HG03175 (cell line): ENCODE data around the gene NT5C3B.
"Not testable (repeated sequence)": the region's sequence is repeated elsewhere in the genome, so short reads cannot be mapped to it uniquely, and the experiment has no call there.

Source experiments
- ATAC-seq: cut with Tn5 transposase; IDR thresholded peaks from one replicate; pipeline ENCODE4 v1.9.1; 2021; ENCODE audit warnings: mild to moderate bottlenecking, moderate library complexity; ENCODE audit not compliant: unreplicated experiment

NT5C3B gene

DNA sequence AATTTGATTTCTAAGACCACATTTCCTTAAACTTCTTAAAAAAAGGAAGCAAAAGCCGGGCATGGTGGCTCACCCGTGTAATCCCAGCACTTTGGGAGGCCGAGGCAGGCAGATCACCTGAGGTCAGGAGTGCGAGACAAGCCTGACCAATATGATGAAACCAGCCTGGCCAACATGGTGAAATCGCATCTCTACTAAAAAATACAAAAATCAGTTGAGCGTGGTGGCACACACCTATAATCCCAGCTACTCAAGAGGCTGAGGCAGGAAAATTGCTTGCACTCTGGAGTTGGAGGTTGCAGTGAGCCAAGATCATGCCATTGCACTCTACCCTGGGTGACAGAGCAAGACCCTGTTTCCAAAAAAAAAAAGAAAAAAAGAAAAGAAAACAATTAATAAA is 4.7 kb upstream of the NT5C3B start:
- not testable (repeated sequence) for ATAC-seq

DNA sequence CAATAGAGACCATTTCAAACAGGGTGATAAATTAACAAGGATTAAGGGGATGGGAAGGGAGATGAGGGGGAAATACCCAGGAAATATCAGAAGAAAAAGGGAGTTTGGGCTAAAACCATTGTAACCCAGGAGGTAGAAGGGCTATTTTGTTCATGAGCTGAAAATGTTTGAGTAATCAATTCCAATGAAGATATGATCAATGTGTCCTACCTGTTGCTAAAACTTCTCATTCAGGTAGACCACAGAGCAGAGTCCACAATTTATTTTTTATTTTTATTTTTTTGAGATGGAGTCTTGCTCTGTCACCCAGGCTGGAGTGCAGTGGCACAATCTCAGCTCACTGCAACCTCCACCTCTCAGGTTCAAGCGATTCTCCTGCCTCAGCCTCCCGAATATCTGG is 3.4 kb upstream of the NT5C3B start:
- not testable (repeated sequence) for ATAC-seq

DNA sequence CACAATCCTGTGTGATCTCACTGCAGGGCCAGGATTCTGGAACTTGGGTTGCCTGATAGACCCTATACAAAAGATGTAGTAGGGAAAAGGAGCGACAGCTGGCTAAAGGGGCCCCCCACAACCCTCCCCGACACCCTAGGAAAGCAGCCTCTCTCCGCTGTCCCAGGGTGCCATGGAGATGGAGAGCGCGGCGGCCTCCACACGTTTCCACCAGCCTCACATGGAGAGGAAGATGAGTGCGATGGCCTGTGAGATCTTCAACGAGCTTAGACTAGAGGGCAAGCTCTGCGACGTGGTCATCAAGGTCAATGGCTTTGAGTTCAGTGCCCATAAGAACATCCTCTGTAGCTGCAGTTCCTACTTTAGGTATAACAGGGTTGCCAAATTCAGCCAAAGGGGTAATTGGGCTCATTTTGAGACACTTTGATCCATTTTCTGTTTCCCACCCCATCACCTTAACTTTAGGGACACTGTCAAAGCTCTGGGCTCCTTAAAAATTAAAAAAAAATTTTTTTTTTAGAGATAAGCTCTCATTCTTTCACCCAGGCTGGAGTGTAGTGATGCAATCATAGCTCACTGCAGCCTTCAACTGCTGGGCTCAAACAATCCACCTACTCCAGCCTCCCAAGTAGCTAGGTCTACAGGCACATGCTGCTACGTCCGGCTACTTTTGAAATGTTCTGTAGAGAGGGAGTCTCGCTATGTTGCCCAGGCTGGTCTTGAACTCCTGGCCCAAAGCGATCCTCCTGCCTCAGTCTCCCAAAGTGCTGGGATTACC is 1.9 kb upstream of the NT5C3B start, which contains the start of gene KLHL10:
KLHL10 (plus strand) TSS at position 65 of the 778 bp plus-strand sequence; CDS start at position 173, 108 bp downstream.
- ATAC-seq = no peak

DNA sequence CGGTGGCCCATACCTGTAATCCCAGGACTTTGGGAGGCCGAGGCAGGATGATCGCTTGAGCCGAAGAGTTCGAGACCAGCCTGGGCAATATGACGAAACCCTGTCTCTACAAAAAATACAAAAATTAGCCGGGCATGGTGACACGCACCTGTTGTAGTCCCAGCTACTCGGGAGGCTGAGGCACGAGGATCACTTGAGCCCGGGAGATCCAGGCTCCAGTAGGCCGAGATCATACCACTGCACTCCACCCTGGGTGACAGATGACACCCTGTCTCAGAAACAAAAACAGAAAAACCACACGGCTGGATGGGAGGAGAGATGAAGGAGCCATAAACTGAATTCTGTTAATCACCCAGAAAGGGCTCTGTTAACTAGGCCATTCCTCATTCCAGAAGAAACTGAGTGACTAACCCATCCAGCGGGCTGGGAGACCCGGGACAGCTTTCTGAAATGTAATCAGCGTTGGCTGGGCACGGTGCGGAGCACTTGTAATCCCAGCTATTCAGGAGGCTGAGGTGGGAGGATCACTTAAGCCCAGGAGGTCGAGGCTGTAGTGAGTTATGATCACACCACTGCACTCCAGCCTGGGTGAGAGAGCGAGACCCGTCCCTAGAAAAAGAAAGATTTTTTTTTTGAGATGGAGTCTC is 641 bp upstream of the NT5C3B start:
- no peak for ATAC-seq

DNA sequence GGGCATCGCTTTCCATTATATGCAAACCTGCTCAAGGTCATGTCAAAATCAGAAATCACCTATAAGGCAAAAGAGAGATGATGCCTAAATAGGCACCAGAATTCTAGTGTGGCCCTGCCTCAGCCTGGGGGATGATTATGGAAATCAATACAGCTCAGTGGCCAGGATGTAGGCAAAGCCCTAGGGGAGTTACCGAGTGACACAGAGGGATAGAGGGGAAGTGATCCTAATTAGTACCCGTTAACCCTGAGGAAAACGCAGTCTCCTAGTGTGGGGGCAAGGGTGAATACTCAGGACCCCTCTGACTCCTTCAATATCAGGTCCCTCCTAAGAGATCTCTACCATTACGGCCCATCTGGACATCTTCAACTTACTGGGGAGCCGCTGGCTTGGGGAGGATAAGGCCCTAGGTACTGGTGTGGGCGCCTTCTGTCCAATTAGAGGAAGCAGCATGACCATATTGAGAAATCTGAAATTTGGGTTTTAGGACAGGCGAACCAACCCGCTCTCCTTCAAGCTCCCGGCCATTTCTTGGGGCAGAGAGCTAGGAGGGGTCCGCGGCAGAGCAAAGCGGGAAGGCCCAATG is 725 bp downstream of the NT5C3B start:
- peak; percentile 38 for ATAC-seq

DNA sequence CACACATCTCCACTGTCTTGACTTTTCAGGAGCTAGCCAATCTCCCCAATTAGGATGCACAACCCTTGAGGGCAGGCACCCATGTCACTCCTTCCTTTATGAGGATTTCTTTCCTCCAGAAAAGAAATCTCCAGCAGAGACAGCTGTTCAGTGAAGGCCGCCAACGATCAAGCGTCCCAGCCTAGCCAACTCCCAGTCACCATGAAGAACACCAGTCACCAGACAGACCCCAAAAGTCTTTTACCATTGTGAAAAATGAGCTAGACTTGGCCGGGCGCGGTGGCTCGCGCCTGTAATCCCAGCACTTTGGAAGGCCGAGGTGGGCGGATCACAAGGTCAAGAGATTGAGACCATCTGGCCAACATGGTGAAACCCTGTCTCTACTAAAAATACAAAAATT is 6.1 kb downstream of the NT5C3B start:
- not testable (repeated sequence) for ATAC-seq

DNA sequence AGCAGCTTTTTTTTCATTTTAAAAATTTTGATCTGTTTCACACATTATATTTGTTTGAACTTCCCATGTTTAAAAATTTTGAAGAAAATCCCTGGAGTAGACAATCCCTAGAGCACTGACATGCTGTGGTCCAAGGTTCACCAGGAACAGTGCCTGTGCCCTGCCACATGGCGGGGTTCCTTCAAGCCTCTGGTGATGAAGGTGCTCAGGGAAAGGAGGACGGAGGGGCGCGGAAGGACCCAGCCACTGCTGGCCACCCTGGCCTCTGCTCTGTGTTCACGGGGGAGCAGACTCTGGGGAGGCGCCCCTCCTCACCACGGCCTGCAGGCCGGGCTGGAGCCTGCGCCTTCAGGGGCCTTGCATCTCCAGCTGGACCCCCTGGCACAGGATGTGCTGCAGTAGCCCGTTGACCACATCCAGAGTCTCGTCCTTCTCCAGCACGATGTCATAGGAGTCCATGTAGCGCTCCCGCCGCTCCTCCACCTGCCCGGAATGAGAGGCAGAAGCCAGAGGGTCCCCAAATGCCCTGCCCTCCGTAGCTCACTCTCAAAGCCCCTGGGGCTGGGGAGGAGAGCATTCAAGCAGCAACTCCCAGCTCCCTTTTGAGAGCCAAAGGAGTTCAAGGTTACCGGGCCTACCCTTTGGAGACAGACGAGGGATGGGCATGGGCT is 10.7 kb downstream of the NT5C3B start:
- ATAC-seq = no peak

DNA sequence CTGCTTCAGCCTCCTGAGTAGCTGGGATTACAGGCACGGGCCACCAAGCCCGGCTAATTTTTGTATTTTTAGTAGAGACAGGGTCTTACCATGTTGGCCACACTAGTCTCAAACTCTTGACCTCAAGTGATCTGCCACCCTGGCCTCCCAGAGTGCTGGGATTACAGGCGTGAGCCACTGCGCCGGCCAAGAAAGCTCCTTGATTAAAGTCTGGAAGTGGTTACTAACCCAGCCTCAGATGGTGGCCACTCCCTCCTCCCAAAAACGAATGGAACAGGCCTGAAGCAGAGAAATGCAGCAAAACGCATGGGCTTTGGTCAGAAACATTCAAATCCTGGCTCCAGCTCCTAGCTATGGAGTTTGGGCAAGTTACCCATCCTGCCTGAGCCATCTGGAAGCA is 11.9 kb downstream of the NT5C3B start:
- no peak for ATAC-seq

DNA sequence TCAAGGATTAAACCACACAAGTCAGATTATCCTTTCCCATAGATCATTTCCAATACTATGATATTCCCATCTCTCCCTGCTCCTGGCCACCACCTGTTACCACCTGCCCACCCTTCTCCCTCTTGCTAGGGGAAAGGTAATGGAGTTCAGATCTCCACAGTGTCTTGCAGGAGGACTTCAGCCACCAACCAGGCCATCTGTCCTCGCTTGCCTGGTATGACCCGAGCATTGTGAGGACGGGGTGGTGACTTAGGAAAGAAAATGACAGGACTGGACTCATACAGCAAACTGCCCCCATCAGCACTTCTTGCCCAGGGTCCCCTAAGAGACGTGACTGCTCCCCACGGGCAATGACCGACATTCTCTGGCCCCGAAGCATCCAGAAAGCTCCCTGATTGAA is 12.5 kb downstream of the NT5C3B start:
- ATAC-seq = no peak

DNA sequence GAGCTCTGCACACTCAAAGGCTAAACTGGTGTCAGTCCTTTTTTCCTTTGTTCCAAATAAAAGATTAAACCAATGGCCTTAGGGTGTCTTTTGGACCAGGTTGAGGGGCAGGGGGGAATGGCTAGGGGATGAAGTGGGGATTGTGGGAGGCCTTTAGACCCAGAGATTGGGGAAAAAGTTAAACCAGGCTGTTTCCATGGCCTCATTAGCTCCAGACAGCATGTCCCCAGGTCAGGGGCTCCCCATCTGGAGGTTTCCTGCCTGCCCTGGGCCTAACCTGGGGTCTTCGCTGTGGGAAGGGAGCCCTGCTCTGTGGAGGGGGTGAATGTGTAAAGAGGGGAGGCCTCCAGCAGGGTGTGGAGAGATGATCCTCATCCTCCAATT is 12.9 kb downstream of the NT5C3B start:
- ATAC-seq = no peak

DNA sequence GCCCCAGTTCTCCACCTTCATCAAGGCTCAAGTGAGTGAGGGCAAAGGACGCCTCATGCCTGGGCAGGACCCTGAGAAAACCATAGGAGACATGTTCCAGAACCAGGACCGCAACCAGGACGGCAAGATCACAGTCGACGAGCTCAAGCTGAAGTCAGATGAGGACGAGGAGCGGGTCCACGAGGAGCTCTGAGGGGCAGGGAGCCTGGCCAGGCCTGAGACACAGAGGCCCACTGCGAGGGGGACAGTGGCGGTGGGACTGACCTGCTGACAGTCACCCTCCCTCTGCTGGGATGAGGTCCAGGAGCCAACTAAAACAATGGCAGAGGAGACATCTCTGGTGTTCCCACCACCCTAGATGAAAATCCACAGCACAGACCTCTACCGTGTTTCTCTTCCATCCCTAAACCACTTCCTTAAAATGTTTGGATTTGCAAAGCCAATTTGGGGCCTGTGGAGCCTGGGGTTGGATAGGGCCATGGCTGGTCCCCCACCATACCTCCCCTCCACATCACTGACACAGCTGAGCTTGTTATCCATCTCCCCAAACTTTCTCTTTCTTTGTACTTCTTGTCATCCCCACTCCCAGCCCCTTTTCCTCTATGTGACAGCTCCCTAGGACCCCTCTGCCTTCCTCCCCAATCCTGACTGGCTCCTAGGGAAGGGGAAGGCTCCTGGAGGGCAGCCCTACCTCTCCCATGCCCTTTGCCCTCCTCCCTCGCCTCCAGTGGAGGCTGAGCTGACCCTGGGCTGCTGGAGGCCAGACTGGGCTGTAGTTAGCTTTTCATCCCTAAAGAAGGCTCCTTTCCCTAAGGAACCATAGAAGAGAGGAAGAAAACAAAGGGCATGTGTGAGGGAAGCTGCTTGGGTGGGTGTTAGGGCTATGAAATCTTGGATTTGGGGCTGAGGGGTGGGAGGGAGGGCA is 13.6 kb downstream of the NT5C3B start:
- ATAC-seq = no peak

DNA sequence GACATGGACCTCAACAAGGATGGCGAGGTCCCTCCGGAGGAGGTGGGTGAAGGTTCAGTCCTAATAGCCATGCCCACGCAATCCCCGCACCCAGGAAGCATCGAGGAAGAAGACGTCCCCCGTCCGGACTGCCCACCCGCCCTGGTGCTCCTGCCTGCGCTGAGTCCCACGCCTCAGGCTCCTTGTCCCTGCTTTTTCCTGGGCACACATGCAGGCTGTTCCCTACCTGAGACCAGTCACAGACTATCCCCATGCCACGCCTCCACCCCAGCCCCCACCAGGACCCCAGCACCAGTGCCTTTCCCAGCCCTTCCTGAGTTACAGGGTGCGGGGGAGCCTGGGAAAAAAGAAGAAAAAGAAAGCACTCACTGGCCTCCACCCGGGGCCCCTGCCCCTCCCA is 14.3 kb downstream of the NT5C3B start:
- ATAC-seq = no peak

DNA sequence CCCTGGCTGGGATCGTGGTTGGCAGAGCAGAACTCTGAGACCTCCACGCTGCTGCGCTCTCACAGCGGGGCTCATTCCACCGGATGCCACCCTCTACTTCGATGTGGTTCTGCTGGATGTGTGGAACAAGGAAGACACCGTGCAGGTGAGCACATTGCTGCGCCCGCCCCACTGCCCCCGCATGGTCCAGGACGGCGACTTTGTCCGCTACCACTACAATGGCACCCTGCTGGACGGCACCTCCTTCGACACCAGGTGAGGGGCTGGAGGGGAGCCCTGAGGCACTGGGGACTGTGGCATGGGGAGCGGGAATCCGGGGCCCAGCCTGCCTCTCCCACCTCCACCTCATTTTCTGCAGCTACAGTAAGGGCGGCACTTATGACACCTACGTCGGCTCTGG is 18.0 kb downstream of the NT5C3B start:
- no peak for ATAC-seq

DNA sequence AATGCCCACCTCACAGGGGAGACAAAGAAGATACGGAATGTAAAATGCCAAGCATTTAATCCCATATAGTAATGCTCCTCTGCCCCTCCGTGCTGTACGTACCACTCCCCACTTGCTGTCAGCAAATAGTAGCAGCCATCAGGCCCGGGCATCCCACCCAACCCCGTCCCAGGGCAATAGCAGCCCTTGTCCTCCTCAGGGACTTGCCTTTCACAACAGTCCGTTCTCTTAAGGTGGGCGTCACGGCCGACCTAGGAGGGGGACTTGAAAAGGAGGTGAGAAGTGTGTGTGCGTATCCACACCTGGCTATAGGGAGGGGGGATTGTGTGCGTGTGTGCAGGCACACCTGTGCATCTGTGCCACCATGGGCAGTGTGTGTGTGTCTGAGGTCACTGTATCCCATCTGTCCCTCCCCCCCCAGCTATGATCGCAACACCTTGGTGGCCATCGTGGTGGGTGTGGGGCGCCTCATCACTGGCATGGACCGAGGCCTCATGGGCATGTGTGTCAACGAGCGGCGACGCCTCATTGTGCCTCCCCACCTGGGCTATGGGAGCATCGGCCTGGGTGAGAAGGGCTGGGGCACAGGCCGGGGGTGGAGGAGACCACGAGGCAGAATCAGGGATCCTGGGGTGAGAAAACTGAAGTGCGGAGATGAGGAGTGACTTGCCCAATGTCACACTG is 19.3 kb downstream of the NT5C3B start:
- no peak for ATAC-seq

DNA sequence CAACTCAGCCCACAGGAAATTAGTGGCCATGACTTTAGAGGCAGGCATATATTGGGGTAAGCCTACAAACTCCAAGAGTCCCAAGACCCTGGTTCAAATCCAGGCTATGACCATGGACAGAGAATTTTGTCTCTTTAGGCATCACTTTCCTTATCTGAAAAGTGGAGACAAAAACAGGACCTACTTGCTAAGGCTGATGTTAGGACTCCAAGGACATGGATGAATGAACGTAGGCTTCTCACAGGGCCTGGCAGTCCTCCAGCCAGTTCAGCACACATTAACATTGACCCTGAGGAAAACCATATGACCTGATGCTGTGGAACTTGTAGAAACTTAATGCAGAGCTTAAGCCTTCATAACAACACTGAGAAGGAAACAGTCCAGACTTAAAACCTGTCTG is 21.8 kb downstream of the NT5C3B start:
- no peak for ATAC-seq

DNA sequence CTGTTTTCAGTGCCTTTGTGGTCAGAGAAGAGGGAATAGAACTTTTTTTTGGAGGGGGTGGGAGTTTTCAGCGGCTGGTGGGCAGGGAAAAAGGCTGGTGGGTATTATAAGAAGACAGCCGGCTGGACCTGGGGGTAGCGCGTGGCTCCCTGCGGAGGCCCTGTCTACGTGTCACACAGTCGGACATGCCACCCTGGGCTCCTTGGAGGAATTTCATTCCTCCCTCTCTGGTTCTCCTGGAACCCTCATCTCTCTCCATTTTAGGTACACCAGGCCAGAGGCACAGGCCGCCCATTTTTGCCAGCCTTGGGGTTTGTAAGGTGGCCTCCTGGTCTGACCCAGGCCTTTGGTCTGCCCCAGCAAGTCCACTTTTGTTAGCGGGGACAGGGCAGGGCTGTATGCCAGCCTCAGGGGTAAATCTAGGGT is 22.3 kb downstream of the NT5C3B start:
- no peak for ATAC-seq

DNA sequence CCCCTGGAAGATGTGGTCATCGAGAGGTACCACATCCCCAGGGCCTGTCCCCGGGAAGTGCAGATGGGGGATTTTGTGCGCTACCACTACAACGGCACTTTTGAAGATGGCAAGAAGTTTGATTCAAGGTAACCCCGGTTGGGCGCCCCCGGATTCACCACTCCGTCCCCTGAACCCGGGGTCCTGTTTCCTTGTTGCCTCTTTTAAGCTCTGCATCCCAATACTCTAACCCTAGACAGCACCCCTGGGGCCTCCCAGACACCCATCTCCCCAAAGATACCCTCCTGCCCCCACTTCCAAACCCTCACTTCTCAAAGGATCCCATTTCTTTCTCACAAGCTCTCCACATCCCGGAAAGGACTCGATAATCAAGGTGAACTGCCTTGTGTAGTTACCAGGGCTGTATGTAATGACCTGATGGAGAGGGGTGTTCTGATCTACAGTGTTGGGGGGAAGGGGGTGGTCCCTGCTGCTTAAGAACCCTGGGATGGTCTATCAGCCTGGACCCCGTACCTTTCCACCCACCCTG is 22.8 kb downstream of the NT5C3B start:
- ATAC-seq = no peak

DNA sequence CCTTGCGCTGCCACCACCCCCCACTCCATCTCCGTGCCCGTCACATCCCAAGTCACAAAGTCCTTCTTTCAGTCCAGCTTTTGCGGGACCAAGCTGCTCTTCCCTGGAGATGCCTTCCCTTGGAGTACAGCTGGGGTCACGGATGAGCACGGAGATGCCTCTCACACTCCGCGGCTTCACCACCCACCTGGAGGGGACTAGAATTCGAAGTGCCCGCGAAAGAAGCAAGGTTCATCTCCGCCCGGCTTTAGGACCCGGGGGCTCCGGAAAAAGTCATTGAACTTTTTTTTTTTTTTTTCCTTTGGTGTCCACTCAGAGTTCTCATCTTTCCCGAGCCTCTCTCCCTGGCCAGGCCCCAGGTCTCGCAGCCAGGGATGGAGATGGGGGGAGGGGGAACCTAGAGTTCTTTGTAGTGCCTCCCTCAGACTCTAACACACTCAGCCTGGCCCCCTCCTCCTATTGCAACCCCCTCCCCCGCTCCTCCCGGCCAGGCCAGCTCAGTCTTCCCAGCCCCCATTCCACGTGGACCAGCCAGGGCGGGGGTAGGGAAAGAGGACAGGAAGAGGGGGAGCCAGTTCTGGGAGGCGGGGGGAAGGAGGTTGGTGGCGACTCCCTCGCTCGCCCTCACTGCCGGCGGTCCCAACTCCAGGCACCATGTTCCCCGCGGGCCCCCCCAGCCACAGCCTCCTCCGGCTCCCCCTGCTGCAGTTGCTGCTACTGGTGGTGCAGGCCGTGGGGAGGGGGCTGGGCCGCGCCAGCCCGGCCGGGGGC is 23.5 kb downstream of the NT5C3B start, which contains the start of gene FKBP10:
FKBP10 (plus strand) TSS at position 624 of the 771 bp plus-strand sequence; CDS start at position 655, 31 bp downstream.
- ATAC-seq = no peak
